NCI-H2227 treated with DMSO at 0.1 percent for 48 hours (cell line): ENCODE measurements around the gene RNF144B.
"Not testable (repeated sequence)": the region's sequence is repeated elsewhere in the genome, so short reads cannot be mapped to it uniquely, and the experiment has no call there.

Experiments
- DNase-seq: peaks from one replicate; lab custom pipeline; 2025; lab: John Stamatoyannopoulos, UW

The RNF144B gene

GRCh38 chr6:18371656-18372055, 15.5 kb upstream of the RNF144B start:
- no peak for DNase-seq

- no peak for DNase-seq
Observed at GRCh38 chr6:18380158-18380836, 6.9 kb upstream of the RNF144B start.

- DNase-seq = no peak
Observed at GRCh38 chr6:18380851-18381250, 6.3 kb upstream of the RNF144B start.

GRCh38 chr6:18383441-18383840, 3.7 kb upstream of the RNF144B start:
- no peak for DNase-seq

DNA sequence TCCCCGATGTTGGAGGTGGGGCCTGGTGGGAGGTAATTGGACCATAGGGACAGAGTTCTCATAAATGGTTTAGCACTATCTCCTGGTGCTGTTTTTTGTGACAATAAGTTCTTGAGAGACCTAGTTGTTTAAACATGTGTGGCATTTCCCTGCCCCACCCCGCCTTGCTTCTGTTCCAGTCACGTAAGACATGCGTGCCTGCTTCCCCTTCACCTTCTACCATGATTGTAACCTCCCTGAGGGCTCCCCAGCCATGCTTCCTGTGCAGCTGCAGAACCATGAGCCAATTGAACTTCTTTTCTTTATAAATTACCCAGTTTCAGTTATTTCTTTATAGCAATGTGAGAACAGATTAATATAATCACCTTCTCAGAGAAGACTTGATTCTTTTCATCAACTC, 2.5 kb upstream of the RNF144B start:
- no peak for DNase-seq

- DNase-seq = no peak
Observed at GRCh38 chr6:18386298-18386976, 713 bp upstream of the RNF144B start.

- DNase-seq = no peak
Observed at GRCh38 chr6:18388271-18388670, 1.1 kb downstream of the RNF144B start.

DNA sequence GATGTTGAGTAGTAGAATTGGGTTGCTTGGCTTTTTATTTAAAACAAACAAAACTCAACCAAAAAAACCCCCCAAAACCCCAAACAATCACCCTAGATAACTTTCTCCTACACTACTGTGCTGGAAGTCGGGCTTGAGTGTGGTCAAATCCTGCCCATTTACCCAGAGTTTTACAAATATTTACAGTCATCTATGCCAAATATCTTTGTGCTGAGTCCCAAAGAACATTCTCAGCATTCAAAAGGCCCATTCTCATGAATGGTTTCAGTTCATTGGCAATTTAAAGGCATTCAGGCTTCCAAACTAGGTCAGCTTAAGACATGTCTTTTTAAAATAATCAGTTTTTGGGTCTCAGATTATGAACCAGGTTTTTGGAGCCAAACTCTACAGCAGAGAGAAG, 1.8 kb downstream of the RNF144B start:
- no peak for DNase-seq

- DNase-seq = no peak
Observed at GRCh38 chr6:18389479-18389878, 2.3 kb downstream of the RNF144B start.

GRCh38 chr6:18390476-18390875, 3.3 kb downstream of the RNF144B start:
- DNase-seq = no peak

- peak; percentile 68 for DNase-seq
Observed at GRCh38 chr6:18391023-18391422, 3.9 kb downstream of the RNF144B start.

- no peak for DNase-seq
Observed at GRCh38 chr6:18392346-18392877, 5.3 kb downstream of the RNF144B start.

DNA sequence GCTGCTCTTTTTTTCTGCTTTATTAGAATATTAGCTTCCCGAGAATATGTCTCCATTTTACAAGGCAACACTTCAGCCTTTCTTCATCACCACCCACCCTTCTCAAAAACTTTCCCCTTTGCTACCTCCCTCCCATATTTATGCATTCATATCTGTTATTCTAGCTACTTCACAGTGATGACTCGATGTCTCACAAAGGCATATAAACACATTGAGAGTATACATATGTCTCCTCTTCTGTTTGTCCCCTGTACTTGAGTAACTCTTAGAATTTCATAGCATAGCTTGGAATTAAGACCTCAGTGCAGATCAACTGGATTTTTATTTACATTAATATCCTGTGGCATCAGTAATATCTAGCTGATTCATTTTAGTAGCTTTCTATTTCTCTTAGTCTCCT, 6.5 kb downstream of the RNF144B start:
- DNase-seq = no peak

- no peak for DNase-seq
Observed at GRCh38 chr6:18395177-18395855, 8.2 kb downstream of the RNF144B start.

DNA sequence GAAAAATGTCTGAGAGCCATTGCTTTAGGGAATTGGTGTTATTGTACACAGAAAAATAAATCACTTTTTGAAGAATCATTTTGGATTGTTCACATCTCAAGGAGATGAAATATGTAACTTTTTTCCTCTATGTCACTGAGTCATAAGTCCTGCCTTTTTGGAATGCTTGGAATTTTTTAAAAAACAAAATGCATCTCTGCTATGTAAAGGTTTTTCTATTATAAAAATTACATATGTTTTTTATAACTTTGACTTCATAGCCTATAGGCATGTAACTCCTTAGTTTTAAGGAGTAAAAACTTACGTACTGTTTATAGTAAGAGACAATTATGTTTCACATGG, 8.7 kb downstream of the RNF144B start:
- no peak for DNase-seq

GRCh38 chr6:18397701-18398100, 10.6 kb downstream of the RNF144B start:
- DNase-seq = no peak

GRCh38 chr6:18398225-18398624, 11.1 kb downstream of the RNF144B start:
- DNase-seq = not testable (repeated sequence)

DNA sequence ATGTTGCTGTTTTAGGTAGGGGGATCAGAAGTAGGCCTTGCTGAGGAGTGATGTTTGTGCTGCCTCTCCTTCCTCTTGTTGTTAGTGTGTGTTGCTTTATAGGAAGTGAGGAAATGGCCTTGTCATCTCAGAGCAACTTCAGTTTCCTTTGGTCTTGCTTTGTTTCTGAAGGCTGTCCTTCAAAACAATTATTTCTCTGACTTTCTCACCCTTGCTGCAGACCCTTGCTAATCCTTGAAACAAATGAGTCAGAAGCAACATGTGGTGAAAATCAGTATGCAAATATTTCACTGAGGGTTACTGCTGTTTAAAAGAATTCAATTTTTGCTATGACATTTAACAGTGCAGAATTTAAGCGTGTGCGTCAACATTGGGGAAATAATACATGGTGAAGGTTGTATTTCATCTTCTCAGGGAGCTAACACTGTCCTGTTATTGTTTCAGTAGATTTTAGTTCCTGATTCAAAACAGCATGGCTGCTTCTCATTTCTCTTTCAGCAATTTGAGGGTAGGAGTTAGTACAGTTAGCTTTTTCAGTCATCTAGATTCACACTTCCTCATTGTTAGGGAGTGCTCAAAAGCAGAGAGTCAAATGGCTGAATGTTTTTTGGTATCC, 13.8 kb downstream of the RNF144B start:
- no peak for DNase-seq

DNA sequence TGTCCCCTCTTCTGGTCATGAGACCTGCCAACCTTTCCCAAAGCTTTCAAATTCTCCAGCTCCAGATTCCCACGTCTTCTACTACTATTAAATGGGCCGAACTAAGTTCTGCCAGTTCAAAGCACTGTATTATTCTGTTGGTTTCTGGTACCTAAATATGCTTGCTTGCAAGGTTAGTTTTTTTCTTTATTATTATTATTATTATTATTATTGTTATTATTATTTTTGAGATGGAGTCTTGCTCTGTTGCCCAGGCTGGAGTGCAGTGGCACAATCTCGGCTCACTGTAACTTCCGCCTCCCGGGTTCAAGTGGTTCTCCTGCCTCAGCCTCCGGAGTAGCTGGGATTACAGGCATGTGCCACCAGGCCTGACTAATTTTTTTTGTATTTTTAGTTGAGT, 17.8 kb downstream of the RNF144B start:
- DNase-seq = not testable (repeated sequence)

GRCh38 chr6:18405477-18406293, 18.5 kb downstream of the RNF144B start:
- no peak for DNase-seq

DNA sequence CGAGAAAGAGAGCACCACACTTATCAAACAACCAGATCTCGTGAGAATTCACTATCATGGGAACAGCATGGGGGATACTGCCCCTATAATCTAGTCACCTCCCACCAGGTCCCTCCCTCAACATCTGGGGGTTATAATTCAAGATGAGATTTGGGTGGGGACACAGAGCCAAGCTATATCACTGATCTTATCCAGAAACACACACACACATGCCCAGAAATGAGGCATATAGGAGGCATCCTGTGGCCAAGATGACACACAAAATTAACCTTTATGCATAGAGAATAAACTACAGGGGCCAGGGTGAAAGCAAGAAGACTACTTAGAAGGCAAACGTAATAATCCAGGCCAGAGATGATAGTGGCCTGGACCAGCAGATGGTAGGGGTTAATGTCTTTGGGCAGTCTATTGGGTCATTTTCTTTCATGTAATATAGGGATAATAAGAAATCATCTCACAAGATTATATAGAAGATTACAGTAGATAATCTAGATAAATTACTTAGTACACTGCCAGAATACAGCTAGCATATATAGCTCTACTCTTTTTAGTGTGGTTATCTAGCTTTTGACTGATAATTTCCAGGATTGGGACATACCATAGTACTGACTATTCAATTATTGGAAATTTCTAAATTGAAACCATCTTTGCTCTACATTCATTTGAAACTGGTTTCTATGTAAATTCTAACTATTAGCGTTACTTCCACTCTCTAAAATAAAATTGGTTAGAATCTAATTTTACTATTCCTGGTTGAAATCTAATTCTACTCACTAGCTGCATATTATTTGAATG, 20.0 kb downstream of the RNF144B start:
- DNase-seq = no peak
